Fibroblast of lung (primary cell): ENCODE data around the gene MFN2. TPM values are rescaled to one million over a fixed set of nuclear protein-coding genes. Genes with fewer than 3 reads are reported as not detected.
"Not testable (repeated sequence)": the region's sequence is repeated elsewhere in the genome, so short reads cannot be mapped to it uniquely, and the experiment has no call there.

Source experiments
- DNase-seq, 2 donors: peaks; one replicate each; pipeline versions ENCODE4 v3.0.0 to v3.0.0-alpha.2; 2010; ENCODE audit warnings: low read depth in 2 of 2
- H2AFZ ChIP-seq: 2 replicates; pipeline ENCODE4 v1.5.1; 2012; ENCODE audit warnings: low read length, control low read depth, inconsistent platforms
- H3K27ac ChIP-seq: 2 replicates; pipeline ENCODE4 v1.5.1; 2011; ENCODE audit warnings: low read length, control low read depth; ENCODE audit not compliant: insufficient read depth
- H3K27me3 ChIP-seq: 2 replicates; pipeline ENCODE4 v1.5.1; 2011; ENCODE audit warnings: mild to moderate bottlenecking, low read length; ENCODE audit not compliant: control insufficient read depth, insufficient read depth
- H3K36me3 ChIP-seq: 2 replicates; pipeline ENCODE4 v1.5.1; 2011; ENCODE audit warnings: low read length; ENCODE audit not compliant: control insufficient read depth, insufficient read depth
- H3K4me1 ChIP-seq: 2 replicates; pipeline ENCODE4 v1.5.1; 2011; ENCODE audit warnings: low read length; ENCODE audit not compliant: control insufficient read depth, insufficient read depth; ENCODE audit errors: extremely low read depth
- H3K4me2 ChIP-seq: 2 replicates; pipeline ENCODE4 v1.5.1; 2011; ENCODE audit warnings: low read length, control low read depth; ENCODE audit not compliant: insufficient read depth; ENCODE audit errors: extremely low read depth
- H3K4me3 ChIP-seq, 4 experiments: fragments of 200-600 bp in 1 of 4; sonication (generic) in 1 of 4; replicated peaks in 1 of 4; 2 replicates each; pipeline ENCODE4 v1.5.1; 2011 to 2016; ENCODE audit warnings: low read length in 4 of 4, low read depth in 3 of 4, mild to moderate bottlenecking in 3 of 4, control low read depth in 2 of 4, inconsistent platforms in 1 of 4, mixed read lengths in 1 of 4; ENCODE audit not compliant: insufficient read depth in 1 of 4; ENCODE audit errors: control extremely low read depth in 1 of 4
- H3K79me2 ChIP-seq: 2 replicates; pipeline ENCODE4 v1.5.1; 2012; ENCODE audit warnings: mild to moderate bottlenecking, low read length, inconsistent platforms; ENCODE audit not compliant: control insufficient read depth, insufficient read depth
- H3K9ac ChIP-seq: 2 replicates; pipeline ENCODE4 v1.5.1; 2011; ENCODE audit warnings: mild to moderate bottlenecking, low read length, control low read depth; ENCODE audit not compliant: insufficient read depth
- H3K9me3 ChIP-seq: 2 replicates; pipeline ENCODE4 v1.5.1; 2012; ENCODE audit warnings: low read depth, low read length; ENCODE audit not compliant: control insufficient read depth, insufficient read depth
- H4K20me1 ChIP-seq: 2 replicates; pipeline ENCODE4 v1.5.1; 2011; ENCODE audit warnings: low read length; ENCODE audit not compliant: control insufficient read depth, insufficient read depth; ENCODE audit errors: extremely low read depth
- EZH2 ChIP-seq: IDR thresholded peaks from 2 replicates; pipeline ENCODE4 v1.5.1; 2012; ENCODE audit warnings: low read length, control low read depth, mild to moderate bottlenecking; ENCODE audit errors: missing control alignments
- polyA plus RNA-seq, 2 donors: library from polyadenylated mRNA; depleted of rRNA in 1 of 2; stranded (reverse) in 1 of 2; unstranded in 1 of 2; fragments of >200 nt; gene quantifications; 2 replicates each; pipeline ENCODE4 v1.2.1, GENCODE V29; 2011 to 2012; ENCODE audit warnings: missing spikeins in 1 of 2
- total RNA-seq: library from RNA; depleted of rRNA; stranded (reverse); fragments of >200 nt; gene quantifications from 2 replicates; pipeline ENCODE4 v1.2.1, GENCODE V29; 2014
- TF ChIP-seq, protein P1 (sequence below), 2 donors: IDR thresholded peaks in 1 of 2; conservative IDR thresholded peaks in 1 of 2; 1 replicate in 1 of 2; 2 replicates in 1 of 2; pipeline ENCODE4 v1.5.1; 2011 to 2012; ENCODE audit warnings: low read length in 2 of 2, control low read depth in 1 of 2, inconsistent platforms in 1 of 2, low read depth in 1 of 2, mild to moderate bottlenecking in 1 of 2

The MFN2 gene
- total and polyA plus RNA-seq, 2 donors (not counting 1 experiment from before 2014, with no cell fraction given), result 50.6 to 52.5 TPM

DNA sequence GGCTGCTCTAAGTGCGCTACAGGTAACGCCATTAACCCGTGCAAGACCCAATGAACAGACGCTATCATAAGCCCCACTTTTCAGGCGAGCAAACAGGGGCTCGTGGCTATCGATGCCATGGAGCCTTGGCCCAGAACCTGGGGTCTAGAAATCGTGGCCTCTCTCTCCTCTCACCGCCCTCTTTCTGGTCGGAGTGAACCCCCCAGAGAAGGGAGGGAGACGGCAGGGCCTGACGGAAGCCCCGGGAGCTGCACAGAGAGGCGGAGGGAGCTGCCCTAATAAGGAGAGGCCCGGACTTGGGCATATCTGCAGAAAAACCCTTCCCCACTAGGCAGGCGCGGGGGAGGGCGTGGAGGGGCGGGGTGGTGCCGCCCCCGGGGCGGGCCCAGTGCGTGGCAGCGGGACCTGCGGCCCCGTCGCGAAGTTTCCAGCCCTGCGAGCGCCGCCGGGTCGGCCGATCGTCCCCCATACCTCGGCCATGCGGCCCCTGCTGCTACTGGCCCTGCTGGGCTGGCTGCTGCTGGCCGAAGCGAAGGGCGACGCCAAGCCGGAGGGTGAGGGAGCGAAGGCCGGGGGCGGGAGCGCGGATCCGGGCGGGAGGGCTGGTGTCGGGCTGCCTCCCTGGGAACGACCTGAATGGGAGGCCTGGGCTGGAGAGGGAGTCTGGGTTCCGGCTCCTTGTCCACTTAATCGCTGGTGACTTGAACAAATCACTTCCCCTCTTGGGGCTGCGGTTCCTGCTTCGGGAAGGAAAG lies 45.8 kb upstream of the MFN2 start, which contains the start of gene PLOD1:
TSS of gene PLOD1 (plus strand) at position 416 of the 755 bp plus-strand sequence. CDS start at position 479, 63 bp downstream.
- no peaks in the 10 kb centered on the region for H4K20me1 ChIP-seq
- peak within 1 kb of the TSS; percentile 64 for H3K27ac ChIP-seq
- peak within 1 kb of the TSS; percentile 51 for H2AFZ ChIP-seq
- no peaks in the 10 kb centered on the region for H3K27me3 ChIP-seq
- peak; percentile 89 to 91 for DNase-seq
- peaks cover 2% of the 10 kb centered on the region for H3K36me3 ChIP-seq
- H3K9me3 ChIP-seq, result no peaks in the 10 kb centered on the region
- peak within 1 kb of the TSS; percentile 75 for H3K9ac ChIP-seq
- no peak for TF ChIP-seq EZH2
- TF ChIP-seq, protein P1, sequence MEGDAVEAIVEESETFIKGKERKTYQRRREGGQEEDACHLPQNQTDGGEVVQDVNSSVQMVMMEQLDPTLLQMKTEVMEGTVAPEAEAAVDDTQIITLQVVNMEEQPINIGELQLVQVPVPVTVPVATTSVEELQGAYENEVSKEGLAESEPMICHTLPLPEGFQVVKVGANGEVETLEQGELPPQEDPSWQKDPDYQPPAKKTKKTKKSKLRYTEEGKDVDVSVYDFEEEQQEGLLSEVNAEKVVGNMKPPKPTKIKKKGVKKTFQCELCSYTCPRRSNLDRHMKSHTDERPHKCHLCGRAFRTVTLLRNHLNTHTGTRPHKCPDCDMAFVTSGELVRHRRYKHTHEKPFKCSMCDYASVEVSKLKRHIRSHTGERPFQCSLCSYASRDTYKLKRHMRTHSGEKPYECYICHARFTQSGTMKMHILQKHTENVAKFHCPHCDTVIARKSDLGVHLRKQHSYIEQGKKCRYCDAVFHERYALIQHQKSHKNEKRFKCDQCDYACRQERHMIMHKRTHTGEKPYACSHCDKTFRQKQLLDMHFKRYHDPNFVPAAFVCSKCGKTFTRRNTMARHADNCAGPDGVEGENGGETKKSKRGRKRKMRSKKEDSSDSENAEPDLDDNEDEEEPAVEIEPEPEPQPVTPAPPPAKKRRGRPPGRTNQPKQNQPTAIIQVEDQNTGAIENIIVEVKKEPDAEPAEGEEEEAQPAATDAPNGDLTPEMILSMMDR (conservative IDR thresholded peaks at IDR 0.05 in 1 of 2, IDR thresholded peaks at IDR 0.05 in 1 of 2; ENCODE audit: low read depth in 1 of 2, low read length in 2 of 2), result no peak
- peaks cover 20% of the 10 kb centered on the region for H3K79me2 ChIP-seq
- H3K4me1 ChIP-seq, result peaks cover 19% of the 10 kb centered on the region
- H3K4me3 ChIP-seq, result peak within 1 kb of the TSS; percentile 73 to 93 (median 85)
- H3K4me2 ChIP-seq, result peak within 1 kb of the TSS; percentile 67

DNA sequence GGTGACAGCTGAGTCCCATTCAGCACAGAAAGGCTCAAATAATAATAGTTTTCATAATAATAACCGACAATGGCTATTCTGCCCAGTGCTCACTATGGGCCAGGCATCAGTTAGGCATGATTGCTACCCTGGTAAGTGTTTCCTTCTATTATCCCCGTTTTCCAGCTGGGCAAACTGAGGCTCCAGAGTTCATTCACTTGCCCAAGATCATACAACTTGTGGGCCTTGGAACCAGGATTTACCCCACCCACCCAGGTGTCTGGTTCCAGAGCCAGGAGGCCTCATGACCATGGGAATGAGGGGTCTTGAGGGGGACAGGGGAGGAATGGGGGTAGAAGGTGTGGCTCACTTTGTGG lies 45.2 kb upstream of the MFN2 start:
- Histone ChIP-seq H2AFZ (peak overlapping the region; percentile 49), H3K36me3 (peaks cover 2% of the 10 kb centered on the region), H3K79me2 (peaks cover 20% of the 10 kb centered on the region), H3K27ac (peak overlapping the region; percentile 64), H3K27me3 (no peaks in the 10 kb centered on the region), H4K20me1 (no peaks in the 10 kb centered on the region), H3K9me3 (no peaks in the 10 kb centered on the region), H3K4me2 (peak overlapping the region; percentile 26), H3K9ac (peak overlapping the region; percentile 75), H3K4me1 (peaks cover 14% of the 10 kb centered on the region), H3K4me3 (peak overlapping the region; percentile 73 to 93 (median 85))
- TF ChIP-seq, protein P1 (conservative IDR thresholded peaks at IDR 0.05 in 1 of 2, IDR thresholded peaks at IDR 0.05 in 1 of 2; ENCODE audit: low read depth in 1 of 2, low read length in 2 of 2), result no peak
- no peak for TF ChIP-seq EZH2
- no peak for DNase-seq

DNA sequence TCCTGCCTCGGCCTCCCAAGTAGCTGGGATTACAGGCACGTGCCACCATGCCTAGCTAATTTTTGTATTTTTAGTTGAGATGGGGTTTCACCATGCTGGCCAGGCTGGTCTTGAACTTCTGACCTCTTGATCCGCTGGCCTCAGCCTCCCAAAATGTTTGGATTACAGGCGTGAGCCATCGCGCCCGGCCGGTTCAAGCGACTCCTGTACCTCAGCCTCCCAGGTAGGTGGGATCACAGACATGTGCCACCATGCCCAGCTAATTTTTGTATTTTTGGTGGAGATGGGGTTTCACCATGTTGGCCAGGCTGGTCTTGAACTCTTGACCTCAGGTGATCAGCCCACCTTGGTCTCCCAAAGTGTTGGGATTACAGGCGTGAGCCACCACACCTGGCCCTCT lies 44.5 kb upstream of the MFN2 start:
- H3K9ac ChIP-seq, H3K27ac ChIP-seq, H3K27me3 ChIP-seq, H3K9me3 ChIP-seq, H3K36me3 ChIP-seq, H2AFZ ChIP-seq, H3K4me1 ChIP-seq, DNase-seq, H4K20me1 ChIP-seq, H3K4me2 ChIP-seq: not testable (repeated sequence)
- Histone ChIP-seq H3K4me3 (peak overlapping the region in 1 of 4 experiments; percentile 73), H3K79me2 (peaks cover 22% of the 10 kb centered on the region)
